GM20000 (cell line): ENCODE data around the gene SBDS.
"Not testable (repeated sequence)": the region's sequence is repeated elsewhere in the genome, so short reads cannot be mapped to it uniquely, and the experiment has no call there.

Source experiments
- DNase-seq: peaks from one replicate; pipeline ENCODE4 v3.0.0; 2012; ENCODE audit warnings: low spot score
- CTCF ChIP-seq: IDR thresholded peaks from 2 replicates; pipeline ENCODE4 v1.5.1; 2012; ENCODE audit warnings: mild to moderate bottlenecking, control low read depth; ENCODE audit errors: extremely low read depth, missing control alignments

The SBDS gene

DNA sequence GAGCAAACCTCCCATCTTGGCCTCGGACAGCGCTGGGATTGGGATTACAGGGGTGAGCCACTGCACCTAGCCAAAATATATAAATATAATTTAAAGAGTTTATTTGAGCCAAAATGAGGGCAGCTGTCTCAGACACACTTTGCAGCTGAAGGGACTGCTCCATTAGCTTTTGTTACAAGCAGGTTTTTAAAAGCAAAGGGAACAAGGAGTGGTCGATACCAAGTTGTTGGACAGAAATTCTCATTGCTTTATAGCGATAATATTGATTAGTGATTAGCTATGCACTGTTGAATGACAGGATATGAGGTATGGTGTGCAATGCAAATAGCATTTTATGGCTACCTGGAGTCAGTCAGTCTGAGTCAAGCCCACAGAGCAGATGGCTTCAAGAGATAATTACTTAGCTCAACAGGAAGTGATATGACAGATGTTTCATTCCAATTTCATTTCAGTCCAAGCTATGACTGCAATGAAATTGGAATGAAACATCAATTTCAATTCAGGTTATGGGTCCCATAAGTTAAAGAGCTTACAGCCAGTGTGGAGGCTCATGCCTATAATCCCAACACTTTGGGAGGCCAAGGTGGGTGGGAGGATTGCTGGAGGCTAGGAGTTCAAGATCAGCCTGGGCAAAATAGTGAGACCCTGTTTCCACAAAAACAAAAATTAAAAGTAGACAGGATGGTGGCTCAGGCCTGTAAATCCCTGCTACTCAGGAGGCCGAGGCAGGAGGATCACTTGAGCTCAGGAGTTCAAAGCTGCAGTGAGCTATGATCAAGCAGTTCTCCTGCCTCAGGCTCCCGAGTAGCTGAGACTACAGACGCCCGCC is 24.4 kb upstream of the SBDS start:
- no peak for TF ChIP-seq CTCF
- DNase-seq = no peak

- TF ChIP-seq CTCF = no peak
- DNase-seq = no peak
Measured at GRCh38 chr7:67018940-67019339, 23.6 kb upstream of the SBDS start.

GRCh38 chr7:67017971-67018370 is 22.6 kb upstream of the SBDS start:
- DNase-seq = not testable (repeated sequence)

DNA sequence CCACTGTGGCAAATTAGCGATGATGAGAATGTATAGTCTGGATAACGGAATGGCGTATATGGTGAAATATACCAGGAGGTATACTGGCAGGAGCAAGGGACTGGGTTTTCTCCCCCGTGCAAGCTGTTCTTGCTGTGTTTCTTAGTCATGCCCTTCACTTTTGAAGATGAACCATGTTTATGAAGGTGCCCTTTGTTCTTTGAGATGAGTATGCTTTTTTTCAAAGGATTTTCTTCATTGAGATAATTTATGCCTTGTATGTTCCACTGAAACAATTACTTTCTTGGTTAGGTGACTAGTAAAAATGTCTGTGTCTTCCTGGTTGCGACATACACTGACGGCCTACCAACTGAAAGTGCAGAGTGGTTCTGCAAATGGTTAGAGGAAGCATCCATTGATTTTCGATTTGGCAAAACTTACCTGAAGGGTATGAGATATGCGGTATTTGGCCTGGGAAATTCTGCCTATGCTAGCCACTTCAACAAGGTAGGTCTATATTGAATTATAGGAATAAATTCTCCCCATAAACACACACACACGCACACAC is 18.8 kb upstream of the SBDS start:
- not testable (repeated sequence) for DNase-seq

DNA sequence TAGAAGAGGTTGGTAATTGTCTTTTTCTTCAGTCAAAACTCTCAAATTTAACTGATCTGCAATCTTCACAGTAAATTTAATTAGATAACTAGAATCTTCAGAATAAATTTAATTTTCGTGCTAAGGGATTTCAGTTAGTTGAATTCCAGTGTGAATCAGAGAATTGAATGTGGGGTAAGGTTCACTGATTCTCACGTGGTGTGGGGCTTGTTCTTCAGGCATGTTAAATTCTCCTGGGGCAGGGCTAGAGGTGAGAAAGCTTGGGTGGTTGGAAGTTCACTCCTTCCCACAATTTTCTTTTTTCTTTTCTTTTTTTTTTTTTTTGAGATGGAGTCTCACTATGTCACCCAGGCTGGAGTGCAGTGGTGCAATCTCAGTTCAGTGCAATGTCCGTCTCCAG is 14.3 kb upstream of the SBDS start:
- not testable (repeated sequence) for DNase-seq

DNA sequence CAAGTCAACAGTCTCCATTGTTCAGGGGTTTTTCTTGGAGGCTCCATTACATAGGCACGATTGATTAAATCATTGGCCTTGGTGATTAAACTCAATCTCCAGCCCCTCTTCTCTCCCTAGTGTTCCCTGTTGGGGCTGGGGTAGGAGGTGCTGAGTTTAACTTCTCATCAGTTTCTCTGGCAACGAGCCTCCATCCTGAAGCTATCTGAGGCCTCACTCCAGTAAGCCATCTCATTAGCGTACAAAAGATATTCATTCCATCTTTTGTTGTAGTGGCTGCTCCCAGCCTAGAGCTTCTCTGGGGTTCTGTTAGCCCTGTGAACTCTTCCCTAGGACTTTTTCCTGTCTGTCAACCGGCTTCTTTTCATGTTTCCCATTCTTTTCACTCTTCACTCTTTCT is 12.9 kb upstream of the SBDS start:
- no peak for DNase-seq
- no peak for TF ChIP-seq CTCF

GRCh38 chr7:67006965-67007364 is 11.6 kb upstream of the SBDS start:
- no peak for DNase-seq
- no peak for TF ChIP-seq CTCF

DNA sequence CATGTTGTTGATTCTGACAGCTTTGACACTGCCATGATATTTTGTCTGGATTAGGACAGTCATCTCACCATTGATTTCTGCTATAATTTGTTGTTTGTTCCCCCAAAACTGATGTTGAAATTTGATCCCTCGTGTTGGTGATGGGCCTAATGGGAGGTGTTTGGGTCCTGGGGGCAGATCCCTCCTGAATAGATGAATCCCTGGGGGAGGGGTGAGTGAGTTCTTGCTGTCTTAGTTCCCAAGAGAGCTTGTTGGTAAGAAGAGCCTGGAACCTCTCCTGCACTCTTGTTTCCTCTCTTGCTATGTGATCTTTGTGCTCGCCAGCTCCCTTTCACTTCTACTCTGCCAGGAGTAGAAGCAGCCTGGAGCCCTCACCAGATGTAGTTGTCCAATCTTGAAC is 8.8 kb upstream of the SBDS start:
- DNase-seq = not testable (repeated sequence)

GRCh38 chr7:67000601-67001258 is 5.3 kb upstream of the SBDS start:
- DNase-seq = not testable (repeated sequence)

GRCh38 chr7:66996444-66997191 is 1.2 kb upstream of the SBDS start, which contains the start of gene TYW1:
Gene TYW1, plus strand, starts transcription at chr7:66996833. Its CDS starts 146 bp downstream, at chr7:66996979.
- peak; percentile 72 for DNase-seq
